Activated B cell treated with CpG ODN at 0.5 μM for 24 hours (primary cell): ENCODE results near the gene ZC3H18. TPM values are rescaled to one million over a fixed set of nuclear protein-coding genes. Genes with fewer than 3 reads are reported as not detected.

Experiments used
- ATAC-seq: fragments of 200-7000 bp; cut with Tn5 transposase; one replicate; pipeline ENCODE4 v1.10.0; 2021; ENCODE audit warnings: low read depth, mild to moderate bottlenecking, moderate library complexity
- CTCF ChIA-PET: fragments of 350-600 bp; sonication (Branson Sonifier 250); formaldehyde crosslinking; loops from one replicate; lab custom pipeline; 2021; ENCODE audit warnings: antibody characterized with exemption; lab: Charles Lee
- POLR2A ChIA-PET: fragments of 350-600 bp; sonication (Branson Sonifier 250); formaldehyde crosslinking; loops from one replicate; lab custom pipeline; 2021; ENCODE audit warnings: antibody characterized with exemption; lab: Charles Lee
- DNase-seq: peaks from one replicate; pipeline ENCODE4 v3.0.0; 2022
- H3K27ac Mint-ChIP-seq: one replicate; pipeline ENCODE4 v1.8.0; 2020; ENCODE audit warnings: mixed read lengths
- H3K27me3 Mint-ChIP-seq: one replicate; pipeline ENCODE4 v1.8.0; 2021; ENCODE audit warnings: mixed read lengths
- H3K36me3 Mint-ChIP-seq: one replicate; pipeline ENCODE4 v1.8.0; 2021; ENCODE audit warnings: low read depth, mixed read lengths
- H3K4me1 Mint-ChIP-seq: one replicate; pipeline ENCODE4 v1.8.0; 2021; ENCODE audit warnings: mixed read lengths
- H3K4me3 Mint-ChIP-seq: one replicate; pipeline ENCODE4 v1.8.0; 2020; ENCODE audit warnings: mild to moderate bottlenecking, mixed read lengths
- H3K9me3 Mint-ChIP-seq: one replicate; pipeline ENCODE4 v1.8.0; 2020; ENCODE audit warnings: mixed read lengths
- intact Hi-C: fragments of 100-400 bp; cut with micrococcal nuclease; formaldehyde crosslinking; loops from one replicate; pipeline ENCODE4 v1.15.1; 2024
- total RNA-seq: library from RNA; stranded (reverse); gene quantifications from 2 replicates; pipeline ENCODE4 v1.2.3, GENCODE V29; 2022
- TF ChIP-seq, protein P1 (sequence below): fragments of 200-600 bp; IDR thresholded peaks from one replicate; pipeline ENCODE4 v1.8.0; 2022; ENCODE audit warnings: antibody characterized with exemption, mild to moderate bottlenecking

Gene ZC3H18
- total RNA-seq, 1 donor from 2014 or later, result 74.2 TPM

- no peaks in the 10 kb centered on the region for H3K27me3 Mint-ChIP-seq
- TF ChIP-seq, protein P1, sequence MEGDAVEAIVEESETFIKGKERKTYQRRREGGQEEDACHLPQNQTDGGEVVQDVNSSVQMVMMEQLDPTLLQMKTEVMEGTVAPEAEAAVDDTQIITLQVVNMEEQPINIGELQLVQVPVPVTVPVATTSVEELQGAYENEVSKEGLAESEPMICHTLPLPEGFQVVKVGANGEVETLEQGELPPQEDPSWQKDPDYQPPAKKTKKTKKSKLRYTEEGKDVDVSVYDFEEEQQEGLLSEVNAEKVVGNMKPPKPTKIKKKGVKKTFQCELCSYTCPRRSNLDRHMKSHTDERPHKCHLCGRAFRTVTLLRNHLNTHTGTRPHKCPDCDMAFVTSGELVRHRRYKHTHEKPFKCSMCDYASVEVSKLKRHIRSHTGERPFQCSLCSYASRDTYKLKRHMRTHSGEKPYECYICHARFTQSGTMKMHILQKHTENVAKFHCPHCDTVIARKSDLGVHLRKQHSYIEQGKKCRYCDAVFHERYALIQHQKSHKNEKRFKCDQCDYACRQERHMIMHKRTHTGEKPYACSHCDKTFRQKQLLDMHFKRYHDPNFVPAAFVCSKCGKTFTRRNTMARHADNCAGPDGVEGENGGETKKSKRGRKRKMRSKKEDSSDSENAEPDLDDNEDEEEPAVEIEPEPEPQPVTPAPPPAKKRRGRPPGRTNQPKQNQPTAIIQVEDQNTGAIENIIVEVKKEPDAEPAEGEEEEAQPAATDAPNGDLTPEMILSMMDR, result no peak
- POLR2A ChIA-PET, result interaction anchor here (1.0 to 1.3 kb wide), 2 partner anchors 14 to 61 kb away, joined by 3 to 5 read pairs; partner anchors contain the start of gene ZC3H18
- peaks cover 47% of the 10 kb centered on the region for H3K36me3 Mint-ChIP-seq
- H3K27ac Mint-ChIP-seq, result no peak overlapping the region
- CTCF ChIA-PET, result interaction anchor here (0.9 kb wide), 1 partner anchor 21 kb away, joined by 3 read pairs; no protein-coding TSS in a partner anchor
- H3K4me1 Mint-ChIP-seq, result peaks cover 23% of the 10 kb centered on the region
- no peak for ATAC-seq
- H3K4me3 Mint-ChIP-seq, result no peak overlapping the region
- H3K9me3 Mint-ChIP-seq, result no peaks in the 10 kb centered on the region
- intact Hi-C loops, result loop anchor here (10.0 kb wide), 3 partner anchors 154 to 1246 kb away; partner anchors contain the start of genes FBXO31, PIEZO1 and ZNF778
- DNase-seq, result no peak
These were observed 60.7 kb downstream of the ZC3H18 start for GRCh38 chr16:88630941-88631340.

- TF ChIP-seq, protein P1, result no peak
- Mint-ChIP-seq H3K27ac (no peak overlapping the region), H3K4me1 (peaks cover 27% of the 10 kb centered on the region), H3K4me3 (no peak overlapping the region), H3K36me3 (peaks cover 43% of the 10 kb centered on the region), H3K9me3 (no peaks in the 10 kb centered on the region), H3K27me3 (no peaks in the 10 kb centered on the region)
- POLR2A ChIA-PET, result interaction anchor here (1.0 to 1.3 kb wide), 2 partner anchors 13 to 61 kb away, joined by 3 to 5 read pairs; partner anchors contain the start of gene ZC3H18
- intact Hi-C loops, result loop anchor here (10.0 kb wide), 3 partner anchors 153 to 1247 kb away; partner anchors contain the start of genes FBXO31, PIEZO1 and ZNF778
- no peak for DNase-seq
- CTCF ChIA-PET, result interaction anchor here (0.9 kb wide), 1 partner anchor 21 kb away, joined by 3 read pairs; no protein-coding TSS in a partner anchor
- ATAC-seq, result no peak
These were observed 61.2 kb downstream of the ZC3H18 start for GRCh38 chr16:88631384-88631783.

DNA sequence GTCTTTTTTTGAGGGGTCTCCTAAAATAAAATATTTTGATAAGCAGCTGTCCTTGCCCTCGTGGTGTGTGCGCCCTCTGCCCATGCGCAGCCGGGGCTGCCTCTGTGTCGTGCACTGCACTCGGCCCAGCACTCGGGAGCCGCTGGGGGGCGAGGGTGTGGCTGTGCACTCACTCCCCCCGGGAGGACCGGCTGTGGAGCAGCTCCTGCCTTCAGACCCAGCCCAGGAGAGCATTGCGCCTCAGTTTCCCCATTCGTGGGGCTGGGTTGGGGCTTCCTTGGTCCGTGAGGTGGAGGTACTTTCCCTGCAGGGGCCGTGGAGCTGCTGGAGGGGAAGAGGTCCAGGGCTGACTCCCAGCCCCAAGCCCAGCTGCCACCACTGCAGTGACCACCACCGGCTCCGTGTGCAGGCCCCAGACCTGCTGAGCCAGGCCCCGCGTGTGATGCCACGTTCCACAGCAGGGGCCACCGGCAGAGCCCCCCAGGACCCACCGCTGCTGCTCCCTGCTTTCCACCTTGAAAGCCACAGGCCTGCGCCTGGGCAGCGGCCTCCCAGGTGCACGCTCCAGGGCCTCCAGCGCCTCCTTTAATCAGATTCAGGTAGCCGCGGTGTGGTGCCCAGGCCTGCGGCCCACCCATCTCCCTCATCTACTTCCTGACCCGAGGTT lies 61.9 kb downstream of the ZC3H18 start:
- TF ChIP-seq, protein P1, result no peak
- peaks cover 29% of the 10 kb centered on the region for H3K4me1 Mint-ChIP-seq
- DNase-seq (no peak), ATAC-seq (no peak)
- H3K36me3 Mint-ChIP-seq, result peaks cover 36% of the 10 kb centered on the region
- H3K9me3 Mint-ChIP-seq, result no peaks in the 10 kb centered on the region
- no peak overlapping the region for H3K27ac Mint-ChIP-seq
- CTCF ChIA-PET, result interaction anchor here (0.9 to 1.7 kb wide), 2 partner anchors 12 to 22 kb away, joined by 3 to 4 read pairs; no protein-coding TSS in a partner anchor
- no peaks in the 10 kb centered on the region for H3K27me3 Mint-ChIP-seq
- no peak overlapping the region for H3K4me3 Mint-ChIP-seq
- intact Hi-C loops, result loop anchor here (10.0 kb wide), 3 partner anchors 153 to 1247 kb away; partner anchors contain the start of genes FBXO31, PIEZO1 and ZNF778
- POLR2A ChIA-PET, result interaction anchor here (1.3 to 2.3 kb wide), 4 partner anchors 17 to 69 kb away, joined by 3 to 14 read pairs (median 6); partner anchors contain the start of gene ZC3H18

- intact Hi-C loops, result loop anchor here (10.0 kb wide), 3 partner anchors 152 to 1248 kb away; partner anchors contain the start of genes FBXO31, PIEZO1 and ZNF778
- POLR2A ChIA-PET, result interaction anchor here (1.2 to 2.3 kb wide), 4 partner anchors 9 to 68 kb away, joined by 3 to 14 read pairs (median 6); partner anchors contain the start of gene ZC3H18
These were observed 62.4 kb downstream of the ZC3H18 start for GRCh38 chr16:88632587-88632930.

More at GRCh38 chr16:88632587-88632930, 62.4 kb downstream of the ZC3H18 start:
- no peak overlapping the region for H3K27ac Mint-ChIP-seq
- no peak overlapping the region for H3K4me3 Mint-ChIP-seq
- no peak for DNase-seq
- ATAC-seq, result no peak
- TF ChIP-seq, protein P1, result no peak
- H3K36me3 Mint-ChIP-seq, result peaks cover 31% of the 10 kb centered on the region
- peaks cover 35% of the 10 kb centered on the region for H3K4me1 Mint-ChIP-seq
- H3K27me3 Mint-ChIP-seq, result no peaks in the 10 kb centered on the region
- CTCF ChIA-PET, result interaction anchor here (1.3 to 1.7 kb wide), 3 partner anchors 11 to 105 kb away, joined by 3 to 6 read pairs (median 4); no protein-coding TSS in a partner anchor
- no peaks in the 10 kb centered on the region for H3K9me3 Mint-ChIP-seq
